Adrenal gland (tissue), 5 donors: ENCODE measurements around the gene GJD4.

Experiments
- POLR2A ChIP-seq, 2 donors: fragments of 450-650 bp; IDR thresholded peaks; one replicate each; pipeline ENCODE4 v1.6.1; 2017; ENCODE audit warnings: antibody characterized with exemption in 2 of 2, mild to moderate bottlenecking in 2 of 2, moderate library complexity in 1 of 2
- TF ChIP-seq, protein P1 (sequence below), 6 experiments: fragments of 450-650 bp in 4 of 6; fragments of 200-600 bp in 2 of 6; sonication (generic) in 1 of 6; IDR thresholded peaks; 1 replicate in 5 of 6; 2 replicates in 1 of 6; pipeline versions ENCODE4 v1.5.1 to v1.8.0; 2016 to 2021; ENCODE audit warnings: antibody characterized with exemption in 6 of 6, mild to moderate bottlenecking in 2 of 6, moderate library complexity in 1 of 6
- donor health status: DM: no; HTN: no; CAD: no.

DNA sequence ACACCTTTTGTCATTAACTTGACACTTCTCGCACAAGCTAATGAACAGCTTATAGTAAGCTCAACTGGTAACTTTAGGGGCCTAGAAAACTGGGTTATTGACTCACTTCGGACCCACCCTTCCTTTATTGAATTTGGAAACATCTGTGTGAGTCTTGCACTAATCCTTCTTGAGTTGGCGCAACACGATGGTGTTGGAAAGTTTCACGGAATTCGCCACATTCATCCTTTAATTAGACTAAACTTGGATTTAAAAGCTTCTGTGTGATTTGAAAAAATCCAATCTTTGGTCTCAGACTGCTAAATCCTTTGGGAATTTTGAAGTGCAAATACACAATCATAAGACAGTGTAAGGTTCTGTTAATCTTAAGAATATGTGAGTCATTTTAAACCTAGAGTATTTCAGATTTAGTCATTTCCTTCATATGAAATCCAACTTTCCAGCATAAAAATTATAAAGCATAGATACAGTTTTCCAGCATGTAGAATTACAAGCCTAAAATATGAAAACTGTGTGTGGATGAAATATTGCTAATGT, 21.9 kb downstream of the GJD4 start:
- TF ChIP-seq, protein P1, sequence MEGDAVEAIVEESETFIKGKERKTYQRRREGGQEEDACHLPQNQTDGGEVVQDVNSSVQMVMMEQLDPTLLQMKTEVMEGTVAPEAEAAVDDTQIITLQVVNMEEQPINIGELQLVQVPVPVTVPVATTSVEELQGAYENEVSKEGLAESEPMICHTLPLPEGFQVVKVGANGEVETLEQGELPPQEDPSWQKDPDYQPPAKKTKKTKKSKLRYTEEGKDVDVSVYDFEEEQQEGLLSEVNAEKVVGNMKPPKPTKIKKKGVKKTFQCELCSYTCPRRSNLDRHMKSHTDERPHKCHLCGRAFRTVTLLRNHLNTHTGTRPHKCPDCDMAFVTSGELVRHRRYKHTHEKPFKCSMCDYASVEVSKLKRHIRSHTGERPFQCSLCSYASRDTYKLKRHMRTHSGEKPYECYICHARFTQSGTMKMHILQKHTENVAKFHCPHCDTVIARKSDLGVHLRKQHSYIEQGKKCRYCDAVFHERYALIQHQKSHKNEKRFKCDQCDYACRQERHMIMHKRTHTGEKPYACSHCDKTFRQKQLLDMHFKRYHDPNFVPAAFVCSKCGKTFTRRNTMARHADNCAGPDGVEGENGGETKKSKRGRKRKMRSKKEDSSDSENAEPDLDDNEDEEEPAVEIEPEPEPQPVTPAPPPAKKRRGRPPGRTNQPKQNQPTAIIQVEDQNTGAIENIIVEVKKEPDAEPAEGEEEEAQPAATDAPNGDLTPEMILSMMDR (IDR thresholded peaks at IDR 0.05), result no peak
- no peak for TF ChIP-seq POLR2A (IDR thresholded peaks at IDR 0.05)
